RWPE1 (cell line): ENCODE data around the gene LRRC52.
"Not testable (repeated sequence)": the region's sequence is repeated elsewhere in the genome, so short reads cannot be mapped to it uniquely, and the experiment has no call there.

Experiments
- CTCF ChIA-PET: fragments of 350-600 bp; sonication (Branson Sonifier 250); formaldehyde crosslinking; extraction: SDS; loops from one replicate; lab custom pipeline; 2021; lab: Yijun Ruan, JAX
- POLR2A ChIA-PET: fragments of 400-600 bp; formaldehyde crosslinking; extraction: SDS; loops from one replicate; lab custom pipeline; 2020; ENCODE audit warnings: antibody characterized with exemption; ENCODE audit not compliant: low non-redundant PET; lab: Yijun Ruan, JAX
- DNase-seq: peaks from one replicate; pipeline ENCODE4 v3.0.0; 2012; ENCODE audit warnings: low spot score
- H3K27ac ChIP-seq: fragments of 450-650 bp; 2 replicates; pipeline ENCODE4 v1.5.1; 2017
- TF ChIP-seq, protein P1 (sequence below): fragments of 450-650 bp; conservative IDR thresholded peaks from 2 replicates; pipeline ENCODE4 v1.5.1; 2017; ENCODE audit warnings: low read depth, mild to moderate bottlenecking

The LRRC52 gene

DNA sequence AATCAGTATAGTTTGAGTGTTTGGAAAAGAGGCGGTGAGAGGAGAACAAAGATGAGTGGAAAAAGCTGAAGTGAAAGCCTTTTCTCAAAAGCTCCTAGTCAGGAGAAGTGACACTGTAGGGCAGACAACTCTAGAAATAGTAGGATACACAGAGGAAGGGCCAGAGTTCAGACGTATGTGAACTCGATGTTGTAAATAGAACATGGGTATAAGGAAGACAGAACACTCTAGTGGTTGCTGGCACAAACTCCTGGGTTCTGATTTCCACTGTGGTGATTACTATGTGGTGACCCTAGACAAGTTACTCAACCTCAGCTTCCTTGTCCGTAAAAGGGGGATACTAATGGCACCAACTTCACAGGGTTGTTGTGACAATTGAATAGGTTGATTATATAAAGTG lies 57.0 kb downstream of the LRRC52 start:
- DNase-seq: no peak
- CTCF ChIA-PET: interaction anchor here (0.6 to 1.1 kb wide), 3 partner anchors 9 to 207 kb away, joined by 3 to 5 read pairs (median 4); no protein-coding TSS in a partner anchor
- TF ChIP-seq, protein P1, sequence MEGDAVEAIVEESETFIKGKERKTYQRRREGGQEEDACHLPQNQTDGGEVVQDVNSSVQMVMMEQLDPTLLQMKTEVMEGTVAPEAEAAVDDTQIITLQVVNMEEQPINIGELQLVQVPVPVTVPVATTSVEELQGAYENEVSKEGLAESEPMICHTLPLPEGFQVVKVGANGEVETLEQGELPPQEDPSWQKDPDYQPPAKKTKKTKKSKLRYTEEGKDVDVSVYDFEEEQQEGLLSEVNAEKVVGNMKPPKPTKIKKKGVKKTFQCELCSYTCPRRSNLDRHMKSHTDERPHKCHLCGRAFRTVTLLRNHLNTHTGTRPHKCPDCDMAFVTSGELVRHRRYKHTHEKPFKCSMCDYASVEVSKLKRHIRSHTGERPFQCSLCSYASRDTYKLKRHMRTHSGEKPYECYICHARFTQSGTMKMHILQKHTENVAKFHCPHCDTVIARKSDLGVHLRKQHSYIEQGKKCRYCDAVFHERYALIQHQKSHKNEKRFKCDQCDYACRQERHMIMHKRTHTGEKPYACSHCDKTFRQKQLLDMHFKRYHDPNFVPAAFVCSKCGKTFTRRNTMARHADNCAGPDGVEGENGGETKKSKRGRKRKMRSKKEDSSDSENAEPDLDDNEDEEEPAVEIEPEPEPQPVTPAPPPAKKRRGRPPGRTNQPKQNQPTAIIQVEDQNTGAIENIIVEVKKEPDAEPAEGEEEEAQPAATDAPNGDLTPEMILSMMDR: no peak
- POLR2A ChIA-PET: no interaction called here
- H3K27ac ChIP-seq: no peak overlapping the region

DNA sequence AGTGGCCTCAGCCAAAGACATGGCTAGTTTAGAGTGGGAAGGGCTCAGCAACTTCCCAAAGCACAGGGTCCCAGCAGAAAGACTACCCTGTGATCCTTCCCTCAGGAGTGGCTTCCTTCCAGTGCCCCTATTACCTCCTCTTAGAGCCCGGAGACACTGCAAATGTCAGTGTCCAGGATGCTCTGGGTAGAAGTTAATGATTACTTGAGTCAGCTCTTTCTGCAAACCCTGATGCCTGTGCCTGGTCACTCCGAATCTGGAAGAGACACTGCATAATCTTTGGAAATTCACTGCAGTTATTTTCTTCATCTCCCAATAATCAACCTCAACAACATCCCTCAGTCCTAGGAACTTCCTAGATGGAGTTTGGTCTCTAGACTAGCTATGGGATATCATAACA lies 60.0 kb downstream of the LRRC52 start:
- ChIA-PET CTCF (no interaction called here), POLR2A (no interaction called here)
- TF ChIP-seq, protein P1: no peak
- no peak overlapping the region for H3K27ac ChIP-seq
- DNase-seq: no peak

- TF ChIP-seq, protein P1: no peak
- no peak overlapping the region for H3K27ac ChIP-seq
- CTCF ChIA-PET: no interaction called here
- POLR2A ChIA-PET: no interaction called here
- no peak for DNase-seq
Observed at GRCh38 chr1:165605246-165605645, 61.4 kb downstream of the LRRC52 start.

GRCh38 chr1:165606676-165607075 lies 62.9 kb downstream of the LRRC52 start:
- CTCF ChIA-PET, DNase-seq, POLR2A ChIA-PET, H3K27ac ChIP-seq: not testable (repeated sequence)

DNA sequence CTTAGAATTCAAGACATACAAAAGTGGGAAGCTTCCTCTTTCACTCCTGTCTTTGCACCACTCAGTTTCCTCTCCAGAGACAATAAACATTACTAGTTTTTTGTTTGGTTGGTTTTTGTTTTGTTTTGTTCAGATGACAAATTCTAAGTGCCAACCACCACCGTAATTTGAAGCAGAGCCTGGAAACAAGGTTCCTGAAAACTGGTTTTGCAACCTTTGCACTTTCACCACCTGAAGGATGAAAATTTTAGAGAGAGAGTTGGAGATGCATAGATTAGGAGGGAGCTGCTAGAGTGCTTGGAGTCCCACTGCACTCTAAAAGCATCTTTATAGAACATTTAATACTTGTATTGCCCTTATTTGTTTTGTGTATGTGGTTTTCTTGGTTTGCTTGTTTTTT lies 67.1 kb downstream of the LRRC52 start:
- TF ChIP-seq, protein P1: no peak
- no peak for DNase-seq
- ChIA-PET CTCF (no interaction called here), POLR2A (no interaction called here)
- no peak overlapping the region for H3K27ac ChIP-seq

GRCh38 chr1:165612062-165612461 lies 68.3 kb downstream of the LRRC52 start:
- POLR2A ChIA-PET: no interaction called here
- TF ChIP-seq, protein P1: no peak
- no peak for DNase-seq
- H3K27ac ChIP-seq: no peak overlapping the region
- CTCF ChIA-PET: no interaction called here
